Left ventricle myocardium inferior (tissue), 1 donor: Measurements from ENCODE around the gene PDE4C. TPM values are rescaled to one million over a fixed set of nuclear protein-coding genes. Genes with fewer than 3 reads are reported as not detected.

Experiments
- DNase-seq: peaks from one replicate; pipeline ENCODE4 v3.0.0-alpha.2; 2020
- H3K27ac ChIP-seq: fragments of 200-600 bp; replicated peaks from 2 replicates; pipeline ENCODE4 v1.8.0; 2021
- H3K27me3 ChIP-seq: fragments of 200-600 bp; 2 replicates; pipeline ENCODE4 v1.8.0; 2021; ENCODE audit warnings: low read depth
- H3K36me3 ChIP-seq: fragments of 200-600 bp; 2 replicates; pipeline ENCODE4 v1.8.0; 2021
- H3K4me1 ChIP-seq: fragments of 200-600 bp; 2 replicates; pipeline ENCODE4 v1.8.0; 2021
- H3K4me3 ChIP-seq: fragments of 200-600 bp; 2 replicates; pipeline ENCODE4 v1.8.0; 2021; ENCODE audit warnings: mild to moderate bottlenecking, moderate library complexity
- H3K9me3 ChIP-seq: fragments of 200-600 bp; replicated peaks from 2 replicates; pipeline ENCODE4 v1.8.0; 2021
- intact Hi-C: fragments of 100-400 bp; cut with micrococcal nuclease; formaldehyde crosslinking; loops from one replicate; pipeline ENCODE4 v1.11.0; 2022
- total RNA-seq: library from RNA; stranded (reverse); fragmentation: NEBNext Ultra II Directional; extraction: Animal tissue kit (Norgen Biotek cat#: 25700); gene quantifications from one replicate; pipeline ENCODE4 v1.2.1, GENCODE V29; 2021
- TF ChIP-seq, protein P1 (sequence below): fragments of 200-600 bp; IDR thresholded peaks from 2 replicates; pipeline ENCODE4 v1.8.0; 2021; ENCODE audit warnings: antibody characterized with exemption, mild to moderate bottlenecking, borderline replicate concordance
- donor health status: DM: no; HTN: yes; CAD: no; lungs with severe emphysema.

The PDE4C gene
- total RNA-seq, 1 donor from 2014 or later: 2.4 TPM

DNA sequence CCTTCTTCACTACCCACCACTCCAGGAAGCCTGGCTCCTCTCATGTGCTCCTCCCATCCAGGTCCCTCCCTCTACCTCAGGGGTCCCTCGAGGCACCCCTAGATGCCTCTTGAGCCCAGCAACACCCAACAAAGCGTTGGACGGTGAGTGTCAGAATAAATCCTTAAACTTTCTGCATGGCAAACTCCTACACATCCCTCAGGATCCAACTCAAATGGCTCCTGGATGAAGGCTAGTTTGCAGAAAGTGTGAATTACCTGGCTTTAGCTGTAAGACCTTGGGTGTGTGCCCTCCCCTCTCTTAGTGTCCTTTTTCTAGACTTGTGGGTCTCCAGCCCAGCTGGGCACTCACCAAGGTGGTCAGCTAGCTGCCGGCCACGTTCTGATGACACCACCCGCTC lies 27.9 kb downstream of the PDE4C start:
- intact Hi-C loops: no loop called here
- peaks cover 51% of the 10 kb centered on the region for H3K36me3 ChIP-seq
- H3K4me3 ChIP-seq: no peak overlapping the region
- DNase-seq: no peak
- peaks cover 28% of the 10 kb centered on the region for H3K4me1 ChIP-seq
- no peak overlapping the region for H3K27ac ChIP-seq
- no peaks in the 10 kb centered on the region for H3K9me3 ChIP-seq
- H3K27me3 ChIP-seq: no peaks in the 10 kb centered on the region
- TF ChIP-seq, protein P1, sequence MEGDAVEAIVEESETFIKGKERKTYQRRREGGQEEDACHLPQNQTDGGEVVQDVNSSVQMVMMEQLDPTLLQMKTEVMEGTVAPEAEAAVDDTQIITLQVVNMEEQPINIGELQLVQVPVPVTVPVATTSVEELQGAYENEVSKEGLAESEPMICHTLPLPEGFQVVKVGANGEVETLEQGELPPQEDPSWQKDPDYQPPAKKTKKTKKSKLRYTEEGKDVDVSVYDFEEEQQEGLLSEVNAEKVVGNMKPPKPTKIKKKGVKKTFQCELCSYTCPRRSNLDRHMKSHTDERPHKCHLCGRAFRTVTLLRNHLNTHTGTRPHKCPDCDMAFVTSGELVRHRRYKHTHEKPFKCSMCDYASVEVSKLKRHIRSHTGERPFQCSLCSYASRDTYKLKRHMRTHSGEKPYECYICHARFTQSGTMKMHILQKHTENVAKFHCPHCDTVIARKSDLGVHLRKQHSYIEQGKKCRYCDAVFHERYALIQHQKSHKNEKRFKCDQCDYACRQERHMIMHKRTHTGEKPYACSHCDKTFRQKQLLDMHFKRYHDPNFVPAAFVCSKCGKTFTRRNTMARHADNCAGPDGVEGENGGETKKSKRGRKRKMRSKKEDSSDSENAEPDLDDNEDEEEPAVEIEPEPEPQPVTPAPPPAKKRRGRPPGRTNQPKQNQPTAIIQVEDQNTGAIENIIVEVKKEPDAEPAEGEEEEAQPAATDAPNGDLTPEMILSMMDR: no peak

DNA sequence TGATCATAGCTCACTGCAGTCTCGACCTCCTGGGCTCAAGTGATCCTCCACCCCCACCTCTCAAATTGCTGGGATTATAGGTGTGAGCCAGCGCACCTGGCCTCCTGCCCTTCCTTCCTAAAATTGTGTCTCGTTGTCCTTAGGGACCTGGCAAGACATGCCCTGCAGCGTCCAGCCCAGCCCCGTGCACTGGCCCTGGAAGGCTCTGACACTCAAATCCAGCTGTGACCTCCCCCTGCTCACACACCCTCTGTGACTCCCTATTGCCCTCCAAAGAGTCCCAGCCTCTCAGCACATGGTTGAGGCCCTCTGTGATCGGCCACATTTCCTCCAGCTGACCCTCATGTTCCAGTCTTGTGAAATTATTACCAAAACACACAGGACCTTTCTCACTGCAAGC lies 28.3 kb downstream of the PDE4C start:
- TF ChIP-seq, protein P1: no peak
- Histone ChIP-seq H3K27ac (no peak overlapping the region), H3K4me3 (no peak overlapping the region), H3K36me3 (peaks cover 51% of the 10 kb centered on the region), H3K9me3 (no peaks in the 10 kb centered on the region), H3K27me3 (no peaks in the 10 kb centered on the region), H3K4me1 (peaks cover 26% of the 10 kb centered on the region)
- DNase-seq: no peak
- intact Hi-C loops: no loop called here

DNA sequence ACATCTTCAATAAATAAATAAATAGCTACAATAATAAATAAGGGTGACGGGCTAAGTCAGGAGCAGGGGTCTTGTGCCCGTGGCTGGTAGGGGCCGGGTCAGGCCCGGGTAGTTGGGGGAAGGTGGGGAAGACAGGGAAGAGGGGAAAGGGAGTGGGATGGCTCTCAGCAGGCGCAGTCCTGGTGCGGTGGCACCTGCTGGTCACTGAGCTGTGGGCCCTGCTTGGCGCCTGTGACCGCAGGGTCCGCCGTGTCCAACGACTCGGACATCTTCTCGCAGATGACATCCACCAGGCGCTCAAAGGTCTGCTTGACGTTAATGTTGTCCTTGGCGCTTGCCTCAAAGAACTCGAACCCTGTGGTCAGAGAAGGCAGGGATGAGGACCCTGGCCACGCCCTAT lies 28.9 kb downstream of the PDE4C start:
- no peak overlapping the region for H3K27ac ChIP-seq
- peaks cover 22% of the 10 kb centered on the region for H3K4me1 ChIP-seq
- no peaks in the 10 kb centered on the region for H3K27me3 ChIP-seq
- DNase-seq: no peak
- H3K4me3 ChIP-seq: no peak overlapping the region
- TF ChIP-seq, protein P1: no peak
- H3K9me3 ChIP-seq: no peaks in the 10 kb centered on the region
- intact Hi-C loops: no loop called here
- peaks cover 51% of the 10 kb centered on the region for H3K36me3 ChIP-seq

DNA sequence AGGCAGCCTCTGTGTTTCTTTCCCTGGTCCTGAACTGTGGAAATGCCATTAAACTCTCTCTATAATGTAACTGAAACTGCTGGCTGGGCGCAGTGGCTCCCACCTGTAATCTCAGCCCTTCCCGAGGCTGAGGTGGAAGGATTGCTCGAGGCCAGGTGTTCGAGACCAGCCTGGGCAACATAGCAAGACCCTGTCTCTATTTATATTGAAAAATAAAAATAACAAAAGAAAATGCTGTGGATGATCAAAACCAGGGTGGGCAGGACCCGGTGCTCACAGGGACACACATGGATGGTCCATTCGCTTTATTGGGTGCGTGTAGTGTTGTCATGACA lies 29.8 kb downstream of the PDE4C start:
- no peak for DNase-seq
- intact Hi-C loops: no loop called here
- no peaks in the 10 kb centered on the region for H3K27me3 ChIP-seq
- no peak overlapping the region for H3K4me3 ChIP-seq
- peaks cover 47% of the 10 kb centered on the region for H3K36me3 ChIP-seq
- H3K4me1 ChIP-seq: peaks cover 29% of the 10 kb centered on the region
- TF ChIP-seq, protein P1: no peak
- H3K27ac ChIP-seq: no peak overlapping the region
- no peaks in the 10 kb centered on the region for H3K9me3 ChIP-seq

DNA sequence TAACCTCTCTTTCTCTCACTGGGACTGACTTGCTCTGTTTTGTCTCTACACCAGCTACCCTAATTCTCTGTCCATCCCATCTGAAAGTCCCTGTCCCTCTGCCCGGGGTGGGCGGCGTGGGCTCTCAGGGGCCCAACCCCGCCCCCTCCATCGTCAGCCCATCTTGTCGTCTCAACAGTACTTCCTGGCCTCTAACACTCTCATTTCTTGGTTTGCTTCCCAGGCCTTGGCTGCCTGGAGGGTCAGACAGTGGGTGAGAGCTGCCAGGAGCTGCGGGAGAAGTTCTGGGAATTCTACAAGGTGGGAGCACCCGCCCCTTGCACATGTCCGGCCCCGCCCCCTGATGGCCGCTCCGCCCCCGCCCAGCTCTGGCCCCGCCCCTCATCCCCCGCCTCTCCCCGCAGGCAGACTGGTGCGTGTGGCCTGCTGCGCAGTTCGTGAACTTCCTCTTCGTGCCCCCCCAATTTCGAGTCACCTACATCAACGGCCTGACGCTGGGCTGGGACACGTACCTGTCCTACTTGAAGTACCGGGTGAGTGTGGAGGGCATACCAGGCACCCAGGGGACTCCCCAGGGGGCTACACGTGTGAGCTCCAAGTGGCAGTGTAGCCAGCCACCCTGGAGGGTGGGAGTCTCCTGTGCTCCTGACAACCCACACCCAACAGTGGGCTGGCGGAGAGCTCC lies 31.5 kb downstream of the PDE4C start:
- H3K27me3 ChIP-seq: no peaks in the 10 kb centered on the region
- H3K9me3 ChIP-seq: no peaks in the 10 kb centered on the region
- H3K4me1 ChIP-seq: peaks cover 29% of the 10 kb centered on the region
- H3K27ac ChIP-seq: no peak overlapping the region
- intact Hi-C loops: no loop called here
- H3K4me3 ChIP-seq: peak overlapping the region; percentile 87
- TF ChIP-seq, protein P1: no peak
- H3K36me3 ChIP-seq: peaks cover 38% of the 10 kb centered on the region
- DNase-seq: no peak
